GM12878 (cell line): ENCODE measurements around the gene ARHGEF10L. TPM values are rescaled to one million over a fixed set of nuclear protein-coding genes. Genes with fewer than 3 reads are reported as not detected.

ENCODE experiments used
- ATAC-seq: fragments of 200-7000 bp; cut with Tn5 transposase; 3 replicates; pipeline ENCODE4 v1.9.1; 2020; ENCODE audit warnings: mild to moderate bottlenecking, moderate library complexity
- BruUV-seq: library from RNA; stranded (reverse); fragments of 400-500 nt; replicated peaks from 2 replicates; lab custom pipeline; 2021; lab: Mats Ljungman, UMichigan
- CTCF ChIA-PET: fragments of 300-600 bp; sonication (Branson Sonifier 250); formaldehyde crosslinking; extraction: SDS; loops from one replicate; lab custom pipeline; 2021; ENCODE audit warnings: inconsistent platforms; lab: Yijun Ruan, JAX
- POLR2A ChIA-PET: fragments of 350-600 bp; formaldehyde crosslinking; extraction: SDS; loops from one replicate; lab custom pipeline; 2021; ENCODE audit warnings: inconsistent platforms; lab: Charles Lee
- RAD21 ChIA-PET: fragments of 300-600 bp; sonication (Branson Sonifier 250); formaldehyde crosslinking; loops from one replicate; lab custom pipeline; 2023; ENCODE audit warnings: antibody characterized with exemption; ENCODE audit not compliant: unreplicated experiment; lab: Charles Lee
- SMC1A ChIA-PET: fragments of 300-600 bp; sonication (Branson Sonifier 250); formaldehyde crosslinking; loops from one replicate; lab custom pipeline; 2023; ENCODE audit not compliant: unreplicated experiment, uncharacterized antibody; lab: Charles Lee
- DNase-seq: peaks from one replicate; pipeline ENCODE4 v3.0.0-alpha.2; 2011; ENCODE audit warnings: low read depth, low spot score
- FAIRE-seq: peaks from 3 replicates; lab custom pipeline; 2011; peaks lifted over from hg19 to GRCh38; lab: Jason Lieb, UNC
- H2AFZ ChIP-seq: 2 replicates; pipeline ENCODE4 v1.6.0; 2011; ENCODE audit warnings: low read depth, low read length, control low read depth; ENCODE audit not compliant: control insufficient read depth
- H3K27ac ChIP-seq: 2 replicates; pipeline ENCODE4 v1.5.1; 2011; ENCODE audit warnings: control low read depth; ENCODE audit not compliant: control insufficient read depth, insufficient read depth
- H3K27me3 ChIP-seq, 2 experiments: replicated peaks in 1 of 2; 2 replicates each; pipeline versions ENCODE4 v1.6.0 to v1.6.1; 2011; ENCODE audit warnings: low read length in 1 of 2; ENCODE audit not compliant: control insufficient read depth in 2 of 2, insufficient read depth in 2 of 2
- H3K36me3 ChIP-seq, 2 experiments: 2 replicates each; pipeline ENCODE4 v1.5.1; 2011; ENCODE audit warnings: low read length in 1 of 2; ENCODE audit not compliant: control insufficient read depth in 2 of 2, insufficient read depth in 2 of 2
- H3K4me1 ChIP-seq: 2 replicates; pipeline ENCODE4 v1.6.1; 2011; ENCODE audit warnings: mild to moderate bottlenecking, low read length, moderate library complexity, mixed read lengths; ENCODE audit not compliant: control insufficient read depth, insufficient read depth
- H3K4me2 ChIP-seq: 2 replicates; pipeline ENCODE4 v1.6.0; 2011; ENCODE audit warnings: control low read depth; ENCODE audit not compliant: control insufficient read depth, insufficient read depth
- H3K4me3 ChIP-seq: fragments of 200-600 bp; sonication (generic); 2 replicates; pipeline ENCODE4 v1.5.1; 2016
- H3K79me2 ChIP-seq: 2 replicates; pipeline ENCODE4 v1.6.0; 2011; ENCODE audit warnings: low read length; ENCODE audit not compliant: control insufficient read depth, insufficient read depth
- H3K9ac ChIP-seq: 2 replicates; pipeline ENCODE4 v1.8.0; 2011; ENCODE audit warnings: low read length, control low read depth, mixed read lengths; ENCODE audit not compliant: control insufficient read depth, insufficient read depth
- H3K9me3 ChIP-seq: replicated peaks from 3 replicates; pipeline ENCODE4 v1.5.1; 2011; ENCODE audit warnings: mild to moderate bottlenecking, low read length; ENCODE audit not compliant: control insufficient read depth, insufficient read depth
- H4K20me1 ChIP-seq: 2 replicates; pipeline ENCODE4 v1.6.0; 2011; ENCODE audit not compliant: control insufficient read depth, insufficient read depth
- ASH2L ChIP-seq: fragments of 300-600, 200-600 bp; sonication (generic); IDR thresholded peaks from 2 replicates; pipeline ENCODE4 v1.6.1; 2017; ENCODE audit warnings: low read depth, mild to moderate bottlenecking, borderline replicate concordance
- JUNB ChIP-seq: IDR thresholded peaks from 2 replicates; pipeline ENCODE4 v1.6.1; 2016; ENCODE audit warnings: antibody characterized with exemption, mild to moderate bottlenecking
- NBN ChIP-seq: fragments of 450-650 bp; IDR thresholded peaks from 2 replicates; pipeline ENCODE4 v1.6.1; 2016
- SIN3A ChIP-seq: IDR thresholded peaks from 2 replicates; pipeline ENCODE4 v1.6.1; 2012; ENCODE audit warnings: low read depth, low read length, improper control_type of control experiment
- ZNF274 ChIP-seq: IDR thresholded peaks from one replicate; pipeline ENCODE4 v1.8.0; 2011; ENCODE audit not compliant: insufficient read length, insufficient read depth
- WGBS: methylation state at CpG from one replicate; pipeline ENCODE4 v1.1.6; 2016; ENCODE audit warnings: low lambda C conversion rate; ENCODE audit not compliant: insufficient replicate concordance, insufficient coverage; ENCODE audit errors: missing lambda C conversion rate; 5-methylcytosine and 5-hydroxymethylcytosine counted together
- in situ Hi-C: fragments of 300-500 bp; cut with MboI; formaldehyde crosslinking; loops from 9 replicates; pipeline ENCODE4 v1.14.3; 2018; ENCODE audit warnings: mixed read lengths
- intact Hi-C: fragments of 100-400 bp; cut with micrococcal nuclease; formaldehyde crosslinking; loops from one replicate; pipeline ENCODE4 v1.14.2; 2022; ENCODE audit not compliant: unreplicated experiment
- polyA plus RNA-seq, 11 experiments: library from polyadenylated mRNA; depleted of rRNA in 4 of 11; unstranded in 6 of 11; stranded (reverse) in 5 of 11; fragments of >200 nt; fragmentation: Nextera tagmentation in 4 of 11; fragmentation: Illumina TruSeq in 1 of 11; extraction: Ambion mirVana in 4 of 11; extraction: Trizol in 1 of 11; gene quantifications; 1 replicate in 1 of 11; 2 replicates in 10 of 11; pipeline versions ENCODE4 v1.2.1 to v1.2.3, GENCODE V29; 2011 to 2016; ENCODE audit warnings: inconsistent platforms in 2 of 11, missing spikeins in 2 of 11, low read depth in 1 of 11
- total RNA-seq, 4 experiments: library from RNA; depleted of rRNA in 3 of 4; stranded (reverse); fragments of >200 nt in 3 of 4; fragmentation: Illumina TruSeq in 1 of 4; extraction: Trizol in 1 of 4; gene quantifications; 2 replicates each; pipeline versions ENCODE4 v1.2.1 to v1.2.3, GENCODE V29; 2013 to 2021
- TF ChIP-seq, protein P1 (sequence below): fragments of 450-650 bp; IDR thresholded peaks from 2 replicates; pipeline ENCODE4 v1.6.1; 2017; ENCODE audit warnings: borderline replicate concordance

ARHGEF10L gene
- total and polyA plus RNA-seq, 10 of the 15 experiments (the other 5 are each of a cell fraction or from before 2014, with no cell fraction given) = 0.05 to 0.94 (median 0.28) TPM; not detected in 2

DNA sequence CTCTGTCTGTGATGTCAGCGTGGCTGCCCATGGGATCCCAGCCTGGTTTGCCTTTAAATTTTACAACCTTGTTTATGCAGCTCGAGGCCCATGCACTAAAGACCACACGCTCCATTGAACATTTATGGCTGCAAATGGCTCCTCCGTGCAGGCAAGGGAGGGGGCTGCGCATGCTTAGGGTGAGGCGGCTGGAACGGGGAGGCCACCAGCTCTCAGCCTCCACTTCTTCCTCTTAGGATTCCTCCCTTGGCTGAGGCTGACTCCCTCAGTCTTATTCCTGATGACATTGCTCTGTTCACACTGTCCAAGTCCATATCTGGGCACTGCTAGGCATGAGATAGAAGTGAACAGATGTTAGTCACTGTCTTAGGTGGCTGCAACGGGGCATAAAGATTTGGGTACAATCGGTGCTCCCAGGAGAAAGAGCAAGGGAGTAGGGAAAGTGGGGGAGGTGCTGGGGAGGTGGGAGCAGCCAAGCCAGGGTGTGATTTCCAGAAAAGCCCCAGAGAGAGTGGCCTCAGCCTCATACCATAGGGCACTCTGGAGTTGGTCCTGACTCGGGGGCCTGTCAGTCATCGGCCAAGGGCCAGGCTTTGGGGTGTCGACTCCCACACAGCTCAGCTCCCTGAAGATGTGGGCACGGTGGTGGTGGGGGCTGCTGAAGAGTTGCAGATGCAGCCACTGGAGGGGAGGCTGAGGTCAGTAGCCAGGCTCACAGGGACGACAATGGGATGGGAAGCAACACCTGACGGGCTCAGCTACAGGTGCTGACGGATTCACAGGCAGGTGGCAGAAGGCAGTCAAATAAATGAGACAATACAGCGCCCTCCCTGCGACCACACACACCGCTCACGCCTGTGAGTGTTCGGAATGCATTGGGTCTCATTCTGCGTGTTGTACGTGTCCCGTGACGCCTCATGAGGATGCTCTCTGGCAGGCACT is 178.4 kb downstream of the ARHGEF10L start:
- 36% methylated on average over 25 of the region's 25 CpGs for WGBS
- no peak for DNase-seq
- no peak overlapping the region for H3K4me3 ChIP-seq
- ATAC-seq = no peak
- BruUV-seq = no TSS peak
- in situ Hi-C loops (no loop called here), intact Hi-C loops (no loop called here)
- H3K79me2 ChIP-seq = no peaks in the 10 kb centered on the region
- no peak overlapping the region for H3K27ac ChIP-seq
- FAIRE-seq = no peak
- no peaks in the 10 kb centered on the region for H3K4me1 ChIP-seq
- H4K20me1 ChIP-seq = no peaks in the 10 kb centered on the region
- no peaks in the 10 kb centered on the region for H3K9me3 ChIP-seq
- CTCF ChIA-PET = no interaction called here
- TF ChIP-seq ZNF274 = no peak
- no peak for TF ChIP-seq JUNB
- no peak for TF ChIP-seq ASH2L
- no peak for TF ChIP-seq SIN3A
- no peak for TF ChIP-seq NBN
- TF ChIP-seq, protein P1, sequence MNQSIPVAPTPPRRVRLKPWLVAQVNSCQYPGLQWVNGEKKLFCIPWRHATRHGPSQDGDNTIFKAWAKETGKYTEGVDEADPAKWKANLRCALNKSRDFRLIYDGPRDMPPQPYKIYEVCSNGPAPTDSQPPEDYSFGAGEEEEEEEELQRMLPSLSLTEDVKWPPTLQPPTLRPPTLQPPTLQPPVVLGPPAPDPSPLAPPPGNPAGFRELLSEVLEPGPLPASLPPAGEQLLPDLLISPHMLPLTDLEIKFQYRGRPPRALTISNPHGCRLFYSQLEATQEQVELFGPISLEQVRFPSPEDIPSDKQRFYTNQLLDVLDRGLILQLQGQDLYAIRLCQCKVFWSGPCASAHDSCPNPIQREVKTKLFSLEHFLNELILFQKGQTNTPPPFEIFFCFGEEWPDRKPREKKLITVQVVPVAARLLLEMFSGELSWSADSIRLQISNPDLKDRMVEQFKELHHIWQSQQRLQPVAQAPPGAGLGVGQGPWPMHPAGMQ = no peak
- SMC1A ChIA-PET = no interaction called here
- no peak overlapping the region for H2AFZ ChIP-seq
- H3K9ac ChIP-seq = no peak overlapping the region
- H3K36me3 ChIP-seq = no peaks in the 10 kb centered on the region
- RAD21 ChIA-PET = no interaction called here
- no peak overlapping the region for H3K4me2 ChIP-seq
- POLR2A ChIA-PET = no interaction called here
- no peaks in the 10 kb centered on the region for H3K27me3 ChIP-seq
